H1 (cell line): ENCODE results near the gene CEP120.

ENCODE experiments used
- EZH2 ChIP-seq: fragments of 200-600 bp; sonication (generic); IDR thresholded peaks from 2 replicates; pipeline ENCODE4 v1.7.1; 2012; ENCODE audit warnings: low read depth, mild to moderate bottlenecking, moderate library complexity, low read length, inconsistent platforms; ENCODE audit not compliant: severe bottlenecking
- POLR2A ChIP-seq, 2 experiments: IDR thresholded peaks; 1 replicate in 1 of 2; 2 replicates in 1 of 2; pipeline ENCODE4 v1.6.1; 2011; ENCODE audit warnings: low read depth in 2 of 2, low read length in 2 of 2, mild to moderate bottlenecking in 2 of 2; ENCODE audit errors: control extremely low read depth in 1 of 2
- RXRA ChIP-seq: IDR thresholded peaks from 2 replicates; pipeline ENCODE4 v1.6.1; 2011; ENCODE audit warnings: low read depth, mild to moderate bottlenecking, low read length, moderate library complexity; ENCODE audit not compliant: insufficient read depth
- TF ChIP-seq, protein P1 (sequence below), 3 experiments: IDR thresholded peaks; 1 replicate in 2 of 3; 2 replicates in 1 of 3; pipeline versions ENCODE4 v1.5.1 to v1.6.1; 2011; ENCODE audit warnings: low read length in 3 of 3, mild to moderate bottlenecking in 3 of 3, inconsistent platforms in 2 of 3, low read depth in 1 of 3, moderate library complexity in 1 of 3; ENCODE audit not compliant: insufficient read depth in 1 of 3; ENCODE audit errors: control extremely low read depth in 1 of 3

DNA sequence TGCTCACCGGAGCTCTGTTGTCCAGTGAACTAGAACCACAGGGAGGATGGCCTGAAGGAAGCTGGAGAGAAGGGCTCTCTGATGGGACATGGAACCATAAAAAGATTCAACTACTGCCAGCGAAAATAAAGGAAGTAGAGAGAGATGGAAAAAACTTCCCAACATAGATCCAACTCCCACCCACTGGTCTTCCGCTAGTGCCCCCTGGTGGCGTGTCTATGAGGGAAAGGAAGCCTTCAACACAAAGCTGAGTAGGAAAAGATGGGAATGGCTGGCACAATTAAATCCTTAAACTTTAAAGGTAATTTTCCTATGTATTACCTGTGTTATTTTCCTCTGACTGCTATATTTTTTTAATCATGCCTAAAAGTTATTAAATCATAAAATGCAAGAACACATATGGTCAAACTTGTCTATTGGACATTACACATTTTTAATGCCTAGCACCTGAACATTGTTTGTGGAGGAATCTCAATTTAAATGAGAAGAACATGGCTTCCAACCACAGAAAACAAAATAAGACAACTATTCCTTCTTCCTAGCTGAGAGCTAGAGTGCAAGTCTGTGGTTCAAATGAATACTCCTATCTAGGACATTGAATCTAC lies 51.5 kb downstream of the CEP120 start:
- TF ChIP-seq, protein P1, sequence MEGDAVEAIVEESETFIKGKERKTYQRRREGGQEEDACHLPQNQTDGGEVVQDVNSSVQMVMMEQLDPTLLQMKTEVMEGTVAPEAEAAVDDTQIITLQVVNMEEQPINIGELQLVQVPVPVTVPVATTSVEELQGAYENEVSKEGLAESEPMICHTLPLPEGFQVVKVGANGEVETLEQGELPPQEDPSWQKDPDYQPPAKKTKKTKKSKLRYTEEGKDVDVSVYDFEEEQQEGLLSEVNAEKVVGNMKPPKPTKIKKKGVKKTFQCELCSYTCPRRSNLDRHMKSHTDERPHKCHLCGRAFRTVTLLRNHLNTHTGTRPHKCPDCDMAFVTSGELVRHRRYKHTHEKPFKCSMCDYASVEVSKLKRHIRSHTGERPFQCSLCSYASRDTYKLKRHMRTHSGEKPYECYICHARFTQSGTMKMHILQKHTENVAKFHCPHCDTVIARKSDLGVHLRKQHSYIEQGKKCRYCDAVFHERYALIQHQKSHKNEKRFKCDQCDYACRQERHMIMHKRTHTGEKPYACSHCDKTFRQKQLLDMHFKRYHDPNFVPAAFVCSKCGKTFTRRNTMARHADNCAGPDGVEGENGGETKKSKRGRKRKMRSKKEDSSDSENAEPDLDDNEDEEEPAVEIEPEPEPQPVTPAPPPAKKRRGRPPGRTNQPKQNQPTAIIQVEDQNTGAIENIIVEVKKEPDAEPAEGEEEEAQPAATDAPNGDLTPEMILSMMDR (IDR thresholded peaks at IDR 0.05; ENCODE audit: control extremely low read depth in 1 of 3, insufficient read depth in 1 of 3, low read depth in 1 of 3, low read length in 3 of 3), result peak; percentile 46 to 70 (median 65)
- TF ChIP-seq RXRA, result no peak
- TF ChIP-seq POLR2A (IDR thresholded peaks at IDR 0.05; ENCODE audit: control extremely low read depth in 1 of 2, low read depth in 2 of 2, low read length in 2 of 2), result no peak
- no peak for TF ChIP-seq EZH2
